IPS-NIHi7 (cell line): ENCODE results near the gene TBXAS1.

ENCODE experiments used
- DNase-seq: peaks from one replicate; pipeline ENCODE4 v3.0.0; 2012; ENCODE audit warnings: mixed read lengths; ENCODE audit errors: extremely low spot score

TBXAS1 gene

GRCh38 chr7:139854124-139854511 lies 25.1 kb downstream of the TBXAS1 start:
- no peak for DNase-seq

GRCh38 chr7:139854803-139855497 lies 25.9 kb downstream of the TBXAS1 start:
- no peak for DNase-seq

- peak; percentile 28 for DNase-seq
Measured at GRCh38 chr7:139855498-139856270, 26.6 kb downstream of the TBXAS1 start.

GRCh38 chr7:139857791-139858190 lies 28.7 kb downstream of the TBXAS1 start:
- no peak for DNase-seq

GRCh38 chr7:139860090-139860775 lies 31.2 kb downstream of the TBXAS1 start:
- DNase-seq: no peak

GRCh38 chr7:139861803-139862202 lies 32.7 kb downstream of the TBXAS1 start:
- DNase-seq: no peak

GRCh38 chr7:139866047-139866837 lies 37.2 kb downstream of the TBXAS1 start:
- no peak for DNase-seq

GRCh38 chr7:139867847-139868246 lies 38.8 kb downstream of the TBXAS1 start:
- DNase-seq: no peak

GRCh38 chr7:139869886-139870285 lies 40.8 kb downstream of the TBXAS1 start:
- DNase-seq: no peak

GRCh38 chr7:139870380-139870779 lies 41.3 kb downstream of the TBXAS1 start:
- no peak for DNase-seq

- DNase-seq: no peak
Measured at GRCh38 chr7:139871331-139871730, 42.3 kb downstream of the TBXAS1 start.

- no peak for DNase-seq
Measured at GRCh38 chr7:139871820-139872219, 42.8 kb downstream of the TBXAS1 start.

GRCh38 chr7:139873593-139874301 lies 44.7 kb downstream of the TBXAS1 start:
- no peak for DNase-seq

- DNase-seq: no peak
Measured at GRCh38 chr7:139874302-139874629, 45.2 kb downstream of the TBXAS1 start.

GRCh38 chr7:139875821-139876241 lies 46.8 kb downstream of the TBXAS1 start:
- no peak for DNase-seq

GRCh38 chr7:139876622-139877283 lies 47.7 kb downstream of the TBXAS1 start:
- DNase-seq: no peak

- no peak for DNase-seq
Measured at GRCh38 chr7:139883814-139884213, 54.8 kb downstream of the TBXAS1 start.

GRCh38 chr7:139884441-139884840 lies 55.4 kb downstream of the TBXAS1 start:
- no peak for DNase-seq

GRCh38 chr7:139885511-139885910 lies 56.4 kb downstream of the TBXAS1 start:
- no peak for DNase-seq

GRCh38 chr7:139886206-139886605 lies 57.1 kb downstream of the TBXAS1 start:
- no peak for DNase-seq

- DNase-seq: no peak
Measured at GRCh38 chr7:139886899-139887298, 57.8 kb downstream of the TBXAS1 start.
